Eye (tissue), 1 donor: ENCODE data around the gene MAGEA12.
"Not testable (repeated sequence)": the region's sequence is repeated elsewhere in the genome, so short reads cannot be mapped to it uniquely, and the experiment has no call there.

ENCODE experiments used
- DNase-seq: peaks from one replicate; pipeline ENCODE4 v3.0.0-alpha.2; 2015

Gene MAGEA12

GRCh38 chrX:152733261-152733975, at the start of gene MAGEA12, which contains the start of gene CSAG1:
Gene MAGEA12 (plus strand): TSS chrX:152733757. CDS start chrX:152736162, 2,405 bp downstream.
Gene CSAG1 (minus strand): TSS chrX:152733721. CDS start chrX:152732460, 1,261 bp downstream.
- DNase-seq = no peak

- DNase-seq = not testable (repeated sequence)
Observed at GRCh38 chrX:152697952-152698931, 35.3 kb upstream of the MAGEA12 start, which contains the start of gene MAGEA3. Gene MAGEA3 (plus strand): TSS chrX:152698794. CDS start chrX:152700833, 2,039 bp downstream.

- DNase-seq = not testable (repeated sequence)
Observed at GRCh38 chrX:152700390-152700789, 33.2 kb upstream of the MAGEA12 start.

DNA sequence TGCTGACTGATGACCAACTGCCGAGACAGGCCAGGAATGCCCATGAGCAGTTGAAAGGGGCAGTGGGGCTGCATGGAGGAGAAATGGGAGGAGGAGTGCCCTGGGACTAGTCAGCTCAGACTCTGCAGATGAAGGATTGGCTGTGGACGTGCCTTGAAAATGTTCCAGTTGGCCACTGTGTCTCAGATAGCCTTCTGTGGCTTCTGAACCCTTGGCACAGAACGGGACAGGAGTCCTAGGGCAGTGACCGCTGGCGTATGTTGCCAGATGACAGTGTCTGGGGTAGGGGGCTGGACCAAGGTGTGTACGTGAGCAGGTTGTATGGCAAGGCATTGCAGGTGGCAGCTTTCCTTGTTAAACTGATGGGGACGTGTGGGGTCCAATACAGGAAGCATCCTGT, 27.1 kb upstream of the MAGEA12 start:
- DNase-seq = not testable (repeated sequence)

DNA sequence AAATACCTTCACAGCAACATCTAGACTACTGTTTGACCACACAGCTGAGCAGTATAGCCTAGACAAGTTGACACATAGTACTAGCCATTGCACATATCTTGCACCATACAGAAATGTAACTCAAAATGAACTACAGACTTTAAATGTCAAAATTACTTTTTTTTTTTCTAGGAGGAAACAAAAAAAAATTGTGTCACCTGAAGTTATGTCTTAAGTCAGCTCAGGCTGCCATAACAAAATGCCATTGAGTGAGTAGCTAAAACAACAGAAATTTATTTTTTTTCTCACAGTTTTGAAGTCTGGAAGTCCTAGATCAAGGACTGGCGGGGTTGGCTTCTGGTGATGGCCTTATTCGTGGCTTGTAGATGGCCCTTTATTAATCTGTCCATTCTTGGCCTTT, 24.4 kb upstream of the MAGEA12 start, which contains the start of gene CSAG2:
Gene CSAG2 (minus strand): TSS at position 101 of the 400 bp plus-strand sequence. CDS start 161 bp downstream, outside the sequence.
- not testable (repeated sequence) for DNase-seq

DNA sequence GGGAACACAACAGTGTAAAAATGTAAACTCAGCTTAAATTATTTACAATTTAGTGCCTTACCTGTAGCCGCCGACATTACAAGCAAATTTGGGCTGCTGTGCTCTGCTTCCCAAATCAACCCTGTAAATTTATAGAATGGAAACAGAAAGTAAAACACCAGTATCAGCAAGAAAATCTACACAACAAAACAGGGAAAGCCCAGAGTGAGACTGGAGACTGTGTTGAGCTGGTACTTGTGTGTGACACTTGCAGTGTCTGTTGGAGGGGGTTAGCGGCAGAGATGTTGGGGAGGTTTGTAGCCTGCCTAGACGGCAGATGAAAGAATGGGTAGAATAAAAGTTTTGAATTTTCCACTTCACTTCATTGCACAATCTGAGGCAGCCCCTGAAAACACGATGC, 20.4 kb upstream of the MAGEA12 start:
- not testable (repeated sequence) for DNase-seq

DNA sequence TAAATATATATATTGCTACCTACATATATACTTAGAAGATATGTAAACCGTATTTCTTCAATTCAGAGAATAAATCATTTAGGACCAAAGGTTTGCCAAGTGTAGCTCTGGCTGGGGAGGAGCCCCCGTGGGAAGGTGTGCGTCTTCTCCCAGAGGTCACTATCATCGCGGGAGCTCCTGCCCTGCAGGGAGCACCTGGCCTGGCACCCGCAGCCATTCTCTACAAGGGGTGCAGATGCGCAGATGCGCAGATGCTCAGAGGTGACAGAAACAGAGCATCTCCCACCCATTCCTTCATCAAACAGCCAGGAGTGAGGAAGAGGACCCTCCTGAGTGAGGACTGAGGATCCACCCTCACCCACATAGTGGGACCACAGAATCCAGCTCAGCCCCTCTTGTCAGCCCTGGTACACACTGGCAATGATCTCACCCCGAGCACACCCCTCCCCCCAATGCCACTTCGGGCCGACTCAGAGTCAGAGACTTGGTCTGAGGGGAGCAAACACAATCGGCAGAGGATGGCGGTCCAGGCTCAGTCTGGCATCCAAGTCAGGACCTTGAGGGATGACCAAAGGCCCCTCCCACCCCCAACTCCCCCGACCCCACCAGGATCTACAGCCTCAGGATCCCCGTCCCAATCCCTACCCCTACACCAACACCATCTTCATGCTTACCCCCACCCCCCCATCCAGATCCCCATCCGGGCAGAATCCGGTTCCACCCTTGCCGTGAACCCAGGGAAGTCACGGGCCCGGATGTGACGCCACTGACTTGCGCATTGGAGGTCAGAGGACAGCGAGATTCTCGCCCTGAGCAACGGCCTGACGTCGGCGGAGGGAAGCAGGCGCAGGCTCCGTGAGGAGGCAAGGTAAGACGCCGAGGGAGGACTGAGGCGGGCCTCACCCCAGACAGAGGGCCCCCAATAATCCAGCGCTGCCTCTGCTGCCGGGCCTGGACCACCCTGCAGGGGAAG, 19.5 kb upstream of the MAGEA12 start, which contains the start of gene MAGEA2B:
Gene MAGEA2B (plus strand): TSS at position 814 of the 973 bp plus-strand sequence. CDS start 2,479 bp downstream, outside the sequence.
- DNase-seq = not testable (repeated sequence)

GRCh38 chrX:152725409-152725808, 8.1 kb upstream of the MAGEA12 start:
- DNase-seq = no peak

DNA sequence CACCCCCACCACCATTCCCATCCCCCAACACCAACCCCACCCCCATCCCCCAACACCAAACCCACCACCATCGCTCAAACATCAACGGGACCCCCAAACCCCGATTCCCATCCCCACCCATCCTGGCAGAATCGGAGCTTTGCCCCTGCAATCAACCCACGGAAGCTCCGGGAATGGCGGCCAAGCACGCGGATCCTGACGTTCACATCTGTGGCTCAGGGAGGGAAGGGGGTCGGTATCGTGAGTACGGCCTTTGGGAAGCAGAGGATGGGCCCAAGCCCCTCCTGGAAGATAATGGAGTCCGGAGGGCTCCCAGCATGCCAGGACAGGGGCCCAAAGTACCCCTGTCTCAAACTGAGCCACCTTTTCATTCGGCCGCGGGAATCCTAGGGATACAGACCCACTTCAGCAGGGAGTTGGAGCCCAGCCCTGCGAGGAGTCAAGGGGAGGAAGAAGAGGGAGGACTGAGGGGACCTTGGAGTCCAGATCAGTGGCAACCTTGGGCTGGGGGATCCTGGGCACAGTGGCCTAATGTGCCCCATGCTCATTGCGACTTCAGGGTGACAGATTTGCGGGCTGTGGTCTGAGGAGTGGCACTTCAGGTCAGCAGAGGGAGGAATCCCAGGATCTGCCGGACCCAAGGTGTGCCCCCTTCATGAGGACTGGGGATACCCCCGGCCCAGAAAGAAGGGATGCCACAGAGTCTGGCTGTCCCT, 744 bp downstream of the MAGEA12 start:
- DNase-seq = not testable (repeated sequence)

GRCh38 chrX:152735101-152735500, 1.5 kb downstream of the MAGEA12 start:
- no peak for DNase-seq

DNA sequence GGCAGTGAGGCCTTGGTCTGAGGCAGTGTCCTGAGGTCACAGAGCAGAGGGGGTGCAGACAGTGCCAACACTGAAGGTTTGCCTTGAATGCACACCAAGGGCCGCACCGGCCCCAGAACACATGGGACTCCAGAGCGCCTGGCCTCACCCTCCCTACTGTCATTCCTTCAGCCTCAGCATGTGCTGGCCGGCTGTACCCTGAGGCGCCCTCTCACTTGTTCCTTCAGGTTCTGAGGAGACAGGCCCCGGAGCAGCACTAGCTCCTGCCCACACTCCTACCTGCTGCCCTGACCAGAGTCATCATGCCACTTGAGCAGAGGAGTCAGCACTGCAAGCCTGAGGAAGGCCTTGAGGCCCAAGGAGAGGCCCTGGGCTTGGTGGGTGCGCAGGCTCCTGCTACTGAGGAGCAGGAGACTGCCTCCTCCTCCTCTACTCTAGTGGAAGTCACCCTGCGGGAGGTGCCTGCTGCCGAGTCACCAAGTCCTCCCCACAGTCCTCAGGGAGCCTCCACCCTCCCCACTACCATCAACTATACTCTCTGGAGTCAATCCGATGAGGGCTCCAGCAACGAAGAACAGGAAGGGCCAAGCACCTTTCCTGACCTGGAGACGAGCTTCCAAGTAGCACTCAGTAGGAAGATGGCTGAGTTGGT, 2.4 kb downstream of the MAGEA12 start:
- DNase-seq = no peak

DNA sequence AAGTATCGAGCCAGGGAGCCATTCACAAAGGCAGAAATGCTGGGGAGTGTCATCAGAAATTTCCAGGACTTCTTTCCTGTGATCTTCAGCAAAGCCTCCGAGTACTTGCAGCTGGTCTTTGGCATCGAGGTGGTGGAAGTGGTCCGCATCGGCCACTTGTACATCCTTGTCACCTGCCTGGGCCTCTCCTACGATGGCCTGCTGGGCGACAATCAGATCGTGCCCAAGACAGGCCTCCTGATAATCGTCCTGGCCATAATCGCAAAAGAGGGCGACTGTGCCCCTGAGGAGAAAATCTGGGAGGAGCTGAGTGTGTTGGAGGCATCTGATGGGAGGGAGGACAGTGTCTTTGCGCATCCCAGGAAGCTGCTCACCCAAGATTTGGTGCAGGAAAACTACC, 3.0 kb downstream of the MAGEA12 start:
- DNase-seq = not testable (repeated sequence)

DNA sequence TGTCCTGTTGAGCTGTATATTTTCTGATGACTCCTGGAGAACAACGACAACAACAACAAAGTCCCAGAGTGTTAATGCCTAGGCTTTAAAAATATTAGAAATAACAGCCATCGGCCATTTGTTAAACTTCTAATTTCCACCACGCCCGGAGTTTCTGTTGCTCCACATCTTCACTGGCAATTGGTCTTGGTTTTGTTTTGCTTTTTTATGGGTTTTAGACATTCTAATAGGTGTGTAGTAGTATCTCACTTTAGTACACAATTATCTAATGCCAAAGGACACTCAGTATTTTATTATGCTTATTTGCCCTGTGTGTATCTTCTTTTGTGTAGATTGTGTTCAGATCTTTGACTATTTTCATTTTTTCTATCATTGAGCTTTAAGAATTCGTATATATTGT, 5.0 kb downstream of the MAGEA12 start:
- no peak for DNase-seq

- DNase-seq = not testable (repeated sequence)
Observed at GRCh38 chrX:152753686-152754650, 20.4 kb downstream of the MAGEA12 start, which contains the start of gene MAGEA2. Gene MAGEA2 (minus strand): TSS chrX:152753842. CDS start chrX:152751363, 2,479 bp downstream.

DNA sequence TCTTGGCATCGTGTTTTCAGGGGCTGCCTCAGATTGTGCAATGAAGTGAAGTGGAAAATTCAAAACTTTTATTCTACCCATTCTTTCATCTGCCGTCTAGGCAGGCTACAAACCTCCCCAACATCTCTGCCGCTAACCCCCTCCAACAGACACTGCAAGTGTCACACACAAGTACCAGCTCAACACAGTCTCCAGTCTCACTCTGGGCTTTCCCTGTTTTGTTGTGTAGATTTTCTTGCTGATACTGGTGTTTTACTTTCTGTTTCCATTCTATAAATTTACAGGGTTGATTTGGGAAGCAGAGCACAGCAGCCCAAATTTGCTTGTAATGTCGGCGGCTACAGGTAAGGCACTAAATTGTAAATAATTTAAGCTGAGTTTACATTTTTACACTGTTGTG, 21.3 kb downstream of the MAGEA12 start:
- not testable (repeated sequence) for DNase-seq

- DNase-seq = not testable (repeated sequence)
Observed at GRCh38 chrX:152758918-152759317, 25.4 kb downstream of the MAGEA12 start, which contains the start of gene CSAG3. Gene CSAG3 (plus strand): TSS chrX:152759218.

DNA sequence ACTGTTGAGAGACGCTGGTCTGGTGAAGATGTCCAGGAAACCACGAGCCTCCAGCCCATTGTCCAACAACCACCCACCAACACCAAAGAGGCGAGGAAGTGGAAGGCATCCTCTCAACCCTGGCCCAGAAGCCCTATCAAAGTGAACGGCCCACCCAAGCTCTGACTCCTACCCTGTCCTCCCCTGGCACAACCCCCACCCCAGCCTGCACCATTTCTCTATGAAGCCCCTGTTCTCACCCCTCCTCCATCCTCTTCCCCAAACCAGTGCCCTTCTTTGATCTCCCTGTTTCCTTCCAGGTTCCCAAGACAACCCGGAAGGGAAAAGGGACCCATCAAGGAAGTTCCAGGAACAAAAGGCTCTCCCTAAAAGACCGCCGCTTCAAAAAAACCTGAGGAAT, 26.0 kb downstream of the MAGEA12 start:
- DNase-seq = not testable (repeated sequence)

DNA sequence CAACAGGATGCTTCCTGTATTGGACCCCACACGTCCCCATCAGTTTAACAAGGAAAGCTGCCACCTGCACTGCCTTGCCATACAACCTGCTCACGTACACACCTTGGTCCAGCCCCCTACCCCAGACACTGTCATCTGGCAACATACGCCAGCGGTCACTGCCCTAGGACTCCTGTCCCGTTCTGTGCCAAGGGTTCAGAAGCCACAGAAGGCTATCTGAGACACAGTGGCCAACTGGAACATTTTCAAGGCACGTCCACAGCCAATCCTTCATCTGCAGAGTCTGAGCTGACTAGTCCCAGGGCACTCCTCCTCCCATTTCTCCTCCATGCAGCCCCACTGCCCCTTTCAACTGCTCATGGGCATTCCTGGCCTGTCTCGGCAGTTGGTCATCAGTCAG, 28.0 kb downstream of the MAGEA12 start:
- DNase-seq = not testable (repeated sequence)

DNA sequence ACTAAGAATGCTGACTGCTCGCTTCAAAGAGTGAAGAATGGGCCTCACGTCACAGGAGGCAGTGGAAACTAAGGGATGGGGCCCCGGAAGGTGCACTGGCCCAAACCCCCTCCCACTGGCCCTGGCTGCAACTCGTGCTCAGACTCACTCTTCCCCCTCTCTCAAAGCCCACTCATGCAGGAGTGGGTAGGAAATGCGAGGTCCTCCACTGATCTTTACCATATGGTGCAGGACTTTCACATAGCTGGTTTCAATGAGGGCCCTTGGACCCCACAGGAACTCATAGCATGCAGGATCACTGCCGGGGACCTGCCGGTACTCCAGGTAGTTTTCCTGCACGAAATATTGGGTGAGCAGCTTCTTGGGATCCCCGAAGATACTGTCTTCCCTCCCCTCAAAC, 33.0 kb downstream of the MAGEA12 start:
- DNase-seq = not testable (repeated sequence)
